Hematopoietic multipotent progenitor cell treated with erythropoietin and hydrocortisone succinate and interleukin-3 and kit ligand, for 6 days (in vitro differentiated cells): Measurements from ENCODE around the gene ARHGEF28.

Source experiments
- DNase-seq: peaks from one replicate; pipeline ENCODE4 v3.0.0-alpha.2; 2015

Gene ARHGEF28

GRCh38 chr5:73974871-73975360, 348.9 kb downstream of the ARHGEF28 start:
- DNase-seq = no peak

GRCh38 chr5:73975845-73976244, 349.8 kb downstream of the ARHGEF28 start:
- DNase-seq = no peak

GRCh38 chr5:73977146-73977545, 351.1 kb downstream of the ARHGEF28 start:
- no peak for DNase-seq

- DNase-seq = no peak
Measured at GRCh38 chr5:73979321-73979720, 353.3 kb downstream of the ARHGEF28 start.

- no peak for DNase-seq
Measured at GRCh38 chr5:73981704-73982103, 355.7 kb downstream of the ARHGEF28 start.

- DNase-seq = no peak
Measured at GRCh38 chr5:73983644-73984043, 357.6 kb downstream of the ARHGEF28 start.

- DNase-seq = no peak
Measured at GRCh38 chr5:73985145-73985544, 359.1 kb downstream of the ARHGEF28 start.

- no peak for DNase-seq
Measured at GRCh38 chr5:73986729-73987128, 360.7 kb downstream of the ARHGEF28 start.

GRCh38 chr5:73987915-73988314, 361.9 kb downstream of the ARHGEF28 start:
- no peak for DNase-seq

- no peak for DNase-seq
Measured at GRCh38 chr5:73989956-73990355, 364.0 kb downstream of the ARHGEF28 start.
